ENCODE measurements around the gene NRG3. TPM values are rescaled to one million over a fixed set of nuclear protein-coding genes. Genes with fewer than 3 reads are reported as not detected.

The NRG3 gene
- total RNA-seq, 2 experiments from 2014 or later = not detected

GRCh38 chr10:82722273-82722672 lies 847.3 kb downstream of the NRG3 start:
- no peak overlapping the region for H3K4me3 ChIP-seq (ENCODE audit: low read length)
- TF ChIP-seq CTCF (IDR thresholded peaks at IDR 0.05) = no peak
- Mint-ChIP-seq H3K27me3 (no peaks in the 10 kb centered on the region), H3K4me3 (no peak overlapping the region), H3K36me3 (ENCODE audit: low read depth) (no peaks in the 10 kb centered on the region), H3K9me3 (peaks cover 9% of the 10 kb centered on the region), H3K27ac (no peak overlapping the region), H3K4me1 (ENCODE audit: low read depth) (no peaks in the 10 kb centered on the region)
- intact Hi-C loops (cut with DNase I, micrococcal nuclease) = no loop called here
- ChIA-PET CTCF (no interaction called here), POLR2A (no interaction called here)
- H3K4me1 ChIP-seq (ENCODE audit: insufficient read depth, low read length) = no peaks in the 10 kb centered on the region
- no peak for DNase-seq
- H3K27me3 ChIP-seq (ENCODE audit: control insufficient read depth in 1 of 2, insufficient read depth in 2 of 2, low read length in 2 of 2) = no peaks in the 10 kb centered on the region
- H3K36me3 ChIP-seq (ENCODE audit: insufficient read depth, low read length) = no peaks in the 10 kb centered on the region
- H3K27ac ChIP-seq (ENCODE audit: low read depth in 1 of 2, low read length in 2 of 2) = no peak overlapping the region
- H3K9me3 ChIP-seq (ENCODE audit: control insufficient read depth in 1 of 2, insufficient read depth in 1 of 2, low read length in 2 of 2) = peaks cover 7 to 8% of the 10 kb centered on the region in 2 experiments
- no peak for ATAC-seq (ENCODE audit: poor library complexity)

DNA sequence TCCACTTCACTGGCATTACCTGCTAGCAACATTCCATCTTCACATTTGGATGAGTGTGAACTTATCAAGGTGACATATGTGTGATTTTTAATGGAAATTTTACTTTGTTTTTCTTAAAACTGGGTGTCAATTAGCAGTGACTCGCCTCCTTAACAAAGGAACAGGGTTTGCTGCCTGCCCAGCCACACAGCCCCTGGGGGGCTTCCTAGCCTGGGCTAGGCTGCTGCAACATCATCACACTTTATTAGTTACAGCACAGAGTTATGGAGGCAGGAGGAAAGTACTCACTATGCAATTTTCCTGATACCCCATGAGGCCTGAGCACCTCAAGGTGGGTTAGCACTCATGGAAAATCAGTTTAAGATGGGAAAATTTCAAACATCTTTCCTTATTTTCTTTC lies 861.3 kb downstream of the NRG3 start:
- Mint-ChIP-seq H3K27me3 (no peaks in the 10 kb centered on the region), H3K4me3 (no peak overlapping the region), H3K4me1 (ENCODE audit: low read depth) (no peaks in the 10 kb centered on the region), H3K36me3 (ENCODE audit: low read depth) (no peaks in the 10 kb centered on the region), H3K9me3 (peaks cover 7% of the 10 kb centered on the region), H3K27ac (no peak overlapping the region)
- ATAC-seq (ENCODE audit: poor library complexity) (no peak), DNase-seq (no peak)
- Histone ChIP-seq H3K9me3 (ENCODE audit: control insufficient read depth in 1 of 2, insufficient read depth in 1 of 2, low read length in 2 of 2) (peaks cover 0 to 4% of the 10 kb centered on the region in 2 experiments), H3K4me3 (ENCODE audit: low read length) (no peak overlapping the region), H3K36me3 (ENCODE audit: insufficient read depth, low read length) (no peaks in the 10 kb centered on the region), H3K27me3 (ENCODE audit: control insufficient read depth in 1 of 2, insufficient read depth in 2 of 2, low read length in 2 of 2) (no peaks in the 10 kb centered on the region), H3K4me1 (ENCODE audit: insufficient read depth, low read length) (no peaks in the 10 kb centered on the region), H3K27ac (ENCODE audit: low read depth in 1 of 2, low read length in 2 of 2) (no peak overlapping the region)
- no peak for TF ChIP-seq CTCF (IDR thresholded peaks at IDR 0.05)
- intact Hi-C loops (cut with DNase I, micrococcal nuclease) = no loop called here
- CTCF ChIA-PET = no interaction called here
- POLR2A ChIA-PET = no interaction called here

GRCh38 chr10:82737549-82737948 lies 862.6 kb downstream of the NRG3 start:
- intact Hi-C loops (cut with DNase I, micrococcal nuclease) = no loop called here
- DNase-seq (no peak), ATAC-seq (ENCODE audit: poor library complexity) (no peak)
- no peak overlapping the region for H3K27ac Mint-ChIP-seq
- Histone ChIP-seq H3K27ac (ENCODE audit: low read depth in 1 of 2, low read length in 2 of 2) (no peak overlapping the region), H3K4me1 (ENCODE audit: insufficient read depth, low read length) (no peaks in the 10 kb centered on the region), H3K4me3 (ENCODE audit: low read length) (no peak overlapping the region), H3K36me3 (ENCODE audit: insufficient read depth, low read length) (no peaks in the 10 kb centered on the region), H3K27me3 (ENCODE audit: control insufficient read depth in 1 of 2, insufficient read depth in 2 of 2, low read length in 2 of 2) (no peaks in the 10 kb centered on the region), H3K9me3 (ENCODE audit: control insufficient read depth in 1 of 2, insufficient read depth in 1 of 2, low read length in 2 of 2) (peaks cover 0 to 4% of the 10 kb centered on the region in 2 experiments)
- CTCF ChIA-PET = no interaction called here
- POLR2A ChIA-PET = no interaction called here
- H3K36me3 Mint-ChIP-seq (ENCODE audit: low read depth) = no peaks in the 10 kb centered on the region
- H3K4me1 Mint-ChIP-seq (ENCODE audit: low read depth) = no peaks in the 10 kb centered on the region
- peaks cover 7% of the 10 kb centered on the region for H3K9me3 Mint-ChIP-seq
- H3K27me3 Mint-ChIP-seq = no peaks in the 10 kb centered on the region
- H3K4me3 Mint-ChIP-seq = no peak overlapping the region
- TF ChIP-seq CTCF (IDR thresholded peaks at IDR 0.05) = no peak
